Retinal pigment epithelial cell (primary cell): ENCODE data around the gene LDHA.

Source experiments
- DNase-seq: peaks from one replicate; pipeline ENCODE4 v3.0.0-alpha.2; 2010; ENCODE audit warnings: low read depth
- H3K4me3 ChIP-seq: 2 replicates; pipeline ENCODE4 v1.5.1; 2011; ENCODE audit warnings: mild to moderate bottlenecking, low read length, control low read depth, moderate library complexity
- CTCF ChIP-seq: conservative IDR thresholded peaks from 2 replicates; pipeline ENCODE4 v1.5.1; 2011; ENCODE audit warnings: low read depth, low read length, control low read depth, inconsistent platforms

The LDHA gene

DNA sequence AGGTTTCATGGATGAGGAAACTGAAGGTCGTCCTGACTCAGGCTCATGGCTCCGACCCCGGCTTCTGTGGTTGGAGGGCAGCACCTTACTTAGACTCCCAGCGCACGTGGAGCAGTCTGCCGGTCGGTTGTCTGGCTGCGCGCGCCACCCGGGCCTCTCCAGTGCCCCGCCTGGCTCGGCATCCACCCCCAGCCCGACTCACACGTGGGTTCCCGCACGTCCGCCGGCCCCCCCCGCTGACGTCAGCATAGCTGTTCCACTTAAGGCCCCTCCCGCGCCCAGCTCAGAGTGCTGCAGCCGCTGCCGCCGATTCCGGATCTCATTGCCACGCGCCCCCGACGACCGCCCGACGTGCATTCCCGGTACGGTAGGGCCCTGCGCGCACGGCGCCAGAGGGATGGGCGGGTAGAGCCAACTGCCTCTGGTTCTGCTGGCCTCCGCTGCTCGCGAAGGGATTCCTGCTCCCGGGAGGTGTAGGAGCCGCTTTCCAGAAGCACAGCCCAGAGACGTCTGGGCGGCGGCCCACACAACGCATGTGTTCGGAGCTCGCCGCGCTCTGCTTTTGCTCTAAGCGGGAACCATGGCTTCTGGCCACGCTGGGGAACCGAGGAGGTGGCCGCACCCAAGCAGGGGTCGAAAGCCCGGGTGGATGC lies at the start of gene LDHA:
TSS of gene LDHA (plus strand) at position 289 of the 653 bp plus-strand sequence. CDS start 2,280 bp downstream, outside the sequence.
- DNase-seq: peak; percentile 84
- TF ChIP-seq CTCF: no peak
- peak within 1 kb of the TSS; percentile 96 for H3K4me3 ChIP-seq

DNA sequence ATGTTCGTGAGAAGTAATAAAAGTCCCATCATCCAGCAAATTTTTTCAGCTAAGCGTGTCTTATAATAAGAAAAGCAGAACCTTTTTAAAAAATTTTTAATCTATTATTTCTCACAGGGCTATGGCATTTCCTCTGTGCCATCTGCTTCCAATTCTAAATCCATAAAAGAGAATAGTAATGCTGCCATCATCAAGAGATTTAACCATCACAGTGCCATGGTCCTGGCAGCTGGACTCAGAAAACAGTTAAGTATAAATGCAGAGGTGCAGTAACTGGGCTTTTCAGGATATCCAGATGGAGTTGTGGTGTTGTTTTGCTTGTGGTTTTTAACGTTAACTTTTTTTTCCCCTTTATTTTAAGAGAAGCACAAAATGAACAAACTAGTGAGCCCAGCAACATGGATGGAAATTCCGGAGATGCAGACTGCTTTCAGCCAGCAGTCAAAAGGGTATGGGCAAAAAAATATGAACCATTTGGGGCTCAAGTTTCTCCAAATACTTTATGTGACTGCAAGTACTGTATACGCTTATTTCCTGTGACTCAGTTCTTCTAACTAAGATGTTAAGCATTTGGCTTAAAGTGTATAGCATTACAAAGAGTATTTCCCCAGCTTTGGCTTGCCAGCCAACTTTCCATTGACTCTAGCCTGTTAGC lies 46.8 kb upstream of the LDHA start:
- H3K4me3 ChIP-seq: no peak overlapping the region
- no peak for DNase-seq
- no peak for TF ChIP-seq CTCF

DNA sequence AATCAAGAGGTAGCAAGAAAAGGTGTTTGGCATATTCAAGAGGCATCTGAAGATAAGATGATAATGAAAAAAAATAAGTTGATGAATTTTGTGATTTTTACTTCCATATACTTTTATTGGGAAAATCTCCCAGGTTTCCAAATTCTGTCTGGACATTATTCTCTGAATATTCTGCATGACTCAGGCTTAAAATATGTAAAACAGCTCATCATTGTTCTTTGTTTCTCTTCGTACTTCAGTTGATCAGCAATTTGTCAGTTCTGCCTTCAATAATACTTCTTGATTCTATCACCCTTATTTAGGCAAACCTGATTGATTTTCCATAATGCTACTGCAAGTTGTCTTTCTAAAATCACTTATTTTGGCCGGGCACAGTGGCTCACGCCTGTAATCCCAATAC lies 41.8 kb upstream of the LDHA start:
- no peak for DNase-seq
- no peak for TF ChIP-seq CTCF
- H3K4me3 ChIP-seq: no peak overlapping the region

DNA sequence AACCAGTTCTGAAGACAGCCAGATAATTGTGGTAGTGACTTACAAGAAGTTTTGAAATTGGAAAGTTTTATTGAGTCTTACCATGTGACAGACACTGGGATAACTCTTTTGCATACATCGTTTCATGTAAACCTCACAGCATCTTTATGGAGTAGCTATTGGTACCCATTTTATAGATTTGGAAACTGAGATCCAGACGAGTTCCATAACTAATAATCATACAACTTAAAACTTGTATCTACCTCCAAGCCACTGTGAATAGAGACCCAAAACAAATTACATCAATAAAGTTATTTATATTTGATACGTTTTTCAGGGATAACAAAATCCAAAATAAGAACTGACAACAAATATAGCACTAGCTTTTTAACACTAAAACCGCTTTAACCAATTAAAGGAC lies 35.7 kb upstream of the LDHA start:
- TF ChIP-seq CTCF: no peak
- no peak overlapping the region for H3K4me3 ChIP-seq
- DNase-seq: no peak

DNA sequence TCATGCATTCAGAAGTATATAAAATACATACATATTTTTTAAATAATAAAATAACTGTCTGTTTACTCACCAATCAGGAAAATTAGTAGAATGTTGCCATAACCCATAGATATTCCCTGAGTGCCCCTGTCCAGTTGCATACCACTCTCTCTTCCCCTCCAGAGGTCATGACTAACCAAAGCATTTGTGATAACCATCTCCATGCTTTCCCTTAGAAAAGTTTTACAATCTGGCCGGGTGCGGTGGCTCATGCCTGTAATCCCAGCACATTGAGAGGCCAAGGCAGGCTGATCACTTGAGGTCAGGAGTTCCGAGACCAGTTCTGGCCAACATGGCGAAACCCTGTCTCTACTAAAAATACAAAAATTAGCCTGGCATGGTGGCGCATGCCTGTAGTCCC lies 33.2 kb upstream of the LDHA start:
- DNase-seq: no peak
- no peak overlapping the region for H3K4me3 ChIP-seq
- TF ChIP-seq CTCF: no peak

- TF ChIP-seq CTCF: no peak
- no peak for DNase-seq
- H3K4me3 ChIP-seq: no peak overlapping the region
These were observed 29.8 kb upstream of the LDHA start for GRCh38 chr11:18364495-18365073.

- no peak for DNase-seq
- H3K4me3 ChIP-seq: no peak overlapping the region
- no peak for TF ChIP-seq CTCF
These were observed 28.6 kb upstream of the LDHA start for GRCh38 chr11:18365741-18366140.
